HG02938 (cell line): ENCODE measurements around the gene ADARB1.

Source experiments
- ATAC-seq: cut with Tn5 transposase; IDR thresholded peaks from one replicate; pipeline ENCODE4 v1.9.1; 2021; ENCODE audit warnings: mild to moderate bottlenecking, moderate library complexity; ENCODE audit not compliant: unreplicated experiment

Gene ADARB1

GRCh38 chr21:45246386-45247320 is 172.3 kb downstream of the ADARB1 start:
- no peak for ATAC-seq

- ATAC-seq: no peak
These were observed 174.0 kb downstream of the ADARB1 start for GRCh38 chr21:45248301-45248892.

- no peak for ATAC-seq
These were observed 174.6 kb downstream of the ADARB1 start for GRCh38 chr21:45248893-45249381.

GRCh38 chr21:45249626-45250025 is 175.2 kb downstream of the ADARB1 start:
- ATAC-seq: no peak

GRCh38 chr21:45250272-45250671 is 175.9 kb downstream of the ADARB1 start:
- ATAC-seq: no peak

GRCh38 chr21:45250914-45251634 is 176.7 kb downstream of the ADARB1 start:
- ATAC-seq: no peak

GRCh38 chr21:45251635-45252447 is 177.5 kb downstream of the ADARB1 start:
- no peak for ATAC-seq

- ATAC-seq: no peak
These were observed 178.1 kb downstream of the ADARB1 start for GRCh38 chr21:45252448-45252925.

GRCh38 chr21:45253180-45253579 is 178.8 kb downstream of the ADARB1 start:
- no peak for ATAC-seq

- no peak for ATAC-seq
These were observed 179.5 kb downstream of the ADARB1 start for GRCh38 chr21:45253633-45254459.

- no peak for ATAC-seq
These were observed 180.1 kb downstream of the ADARB1 start for GRCh38 chr21:45254460-45254930.

GRCh38 chr21:45255381-45256020 is 181.1 kb downstream of the ADARB1 start:
- no peak for ATAC-seq

- ATAC-seq: no peak
These were observed 181.9 kb downstream of the ADARB1 start for GRCh38 chr21:45256021-45256911.

GRCh38 chr21:45256912-45257672 is 182.7 kb downstream of the ADARB1 start:
- no peak for ATAC-seq

GRCh38 chr21:45257673-45258341 is 183.4 kb downstream of the ADARB1 start:
- ATAC-seq: no peak

GRCh38 chr21:45258466-45258865 is 184.1 kb downstream of the ADARB1 start:
- no peak for ATAC-seq
